HepG2 (cell line): ENCODE measurements around the gene PDE9A. TPM values are rescaled to one million over a fixed set of nuclear protein-coding genes. Genes with fewer than 3 reads are reported as not detected.
A peak's percentile ranks its signal among the peaks of the same experiment; 100 is the strongest.

Experiments used
- ATAC-seq: fragments of 200-7000 bp; cut with Tn5 transposase; 3 replicates; pipeline ENCODE4 v1.9.1; 2020; ENCODE audit warnings: mild to moderate bottlenecking, moderate library complexity
- BruUV-seq: library from RNA; stranded (reverse); fragments of 400-500 nt; replicated peaks from 2 replicates; lab custom pipeline; 2021; lab: Mats Ljungman, UMichigan
- CTCF ChIA-PET: fragments of 300-600 bp; formaldehyde crosslinking; extraction: SDS; loops from one replicate; lab custom pipeline; 2021; ENCODE audit warnings: low total read pairs, inconsistent platforms, low intra/inter-chr PET ratio; lab: Yijun Ruan, JAX
- POLR2A ChIA-PET: fragments of 350-600 bp; sonication (Branson Sonifier 250); formaldehyde crosslinking; loops from one replicate; lab custom pipeline; 2020; ENCODE audit warnings: antibody characterized with exemption, inconsistent platforms; lab: Yijun Ruan, JAX
- DNase-seq: peaks from one replicate; pipeline ENCODE4 v3.0.0-alpha.2; 2015; ENCODE audit warnings: low spot score
- FAIRE-seq: peaks from 3 replicates; lab custom pipeline; 2011; peaks lifted over from hg19 to GRCh38; lab: Jason Lieb, UNC
- H2AFZ ChIP-seq: one replicate; pipeline ENCODE4 v1.6.1; 2011; ENCODE audit warnings: low read length, inconsistent platforms
- H3K27ac ChIP-seq: fragments of 300-600 bp; 3 replicates; pipeline ENCODE4 v1.8.0; 2011; ENCODE audit warnings: mixed run types, mild to moderate bottlenecking, mixed read lengths, low read length, inconsistent platforms; ENCODE audit not compliant: insufficient read depth; ENCODE audit errors: extremely low read length
- H3K27me3 ChIP-seq, 2 experiments: fragments of 200-600 bp in 1 of 2; 2 replicates in 1 of 2; 3 replicates in 1 of 2; pipeline versions ENCODE4 v1.6.0 to v1.8.0; 2011; ENCODE audit warnings: low read length in 2 of 2, mild to moderate bottlenecking in 2 of 2, moderate library complexity in 2 of 2, inconsistent platforms in 1 of 2; ENCODE audit not compliant: insufficient read depth in 2 of 2, control insufficient read depth in 1 of 2
- H3K36me3 ChIP-seq, 2 experiments: fragments of 200-600 bp in 1 of 2; replicated peaks in 1 of 2; 2 replicates in 1 of 2; 3 replicates in 1 of 2; pipeline versions ENCODE4 v1.5.1 to v1.8.0; 2011; ENCODE audit warnings: low read length in 2 of 2, inconsistent platforms in 1 of 2; ENCODE audit not compliant: insufficient read depth in 2 of 2, control insufficient read depth in 1 of 2
- H3K4me1 ChIP-seq: 2 replicates; pipeline ENCODE4 v1.5.1; 2012; ENCODE audit warnings: low read length, inconsistent platforms; ENCODE audit not compliant: insufficient read depth
- H3K4me2 ChIP-seq: 2 replicates; pipeline ENCODE4 v1.6.0; 2011; ENCODE audit warnings: low read depth, low read length, inconsistent platforms
- H3K4me3 ChIP-seq, 3 experiments: fragments of 200-600 bp in 1 of 3; sonication (generic), shearing (Covaris generic) in 1 of 3; replicated peaks in 1 of 3; 2 replicates each; pipeline ENCODE4 v1.5.1; 2011 to 2016; ENCODE audit warnings: low read length in 3 of 3, inconsistent platforms in 2 of 3, low read depth in 2 of 3, mild to moderate bottlenecking in 2 of 3, control low read depth in 1 of 3, mixed read lengths in 1 of 3; ENCODE audit not compliant: insufficient read depth in 1 of 3
- H3K79me2 ChIP-seq: one replicate; pipeline ENCODE4 v1.6.1; 2011; ENCODE audit warnings: low read length, inconsistent platforms; ENCODE audit not compliant: insufficient read depth
- H3K9ac ChIP-seq: 2 replicates; pipeline ENCODE4 v1.6.0; 2011; ENCODE audit warnings: mild to moderate bottlenecking, low read depth, low read length, inconsistent platforms; ENCODE audit not compliant: insufficient read depth
- H3K9me3 ChIP-seq: 2 replicates; pipeline ENCODE4 v1.5.1; 2012; ENCODE audit warnings: mild to moderate bottlenecking, low read length
- H4K20me1 ChIP-seq: 2 replicates; pipeline ENCODE4 v1.6.0; 2011; ENCODE audit warnings: inconsistent platforms, mild to moderate bottlenecking, low read length, moderate library complexity; ENCODE audit not compliant: insufficient read depth
- CEBPB ChIP-seq: IDR thresholded peaks from 2 replicates; pipeline ENCODE4 v1.6.1; 2011; ENCODE audit warnings: low read depth, low read length, improper control_type of control experiment, borderline replicate concordance
- IRX3 ChIP-seq: sonication (generic); formaldehyde crosslinking; IDR thresholded peaks from 2 replicates; pipeline ENCODE4 v1.8.1; 2023; ENCODE audit warnings: mild to moderate bottlenecking, low read depth, missing genetic modification reagents, borderline replicate concordance
- PATZ1 ChIP-seq: sonication (generic); formaldehyde crosslinking; IDR thresholded peaks from 2 replicates; pipeline ENCODE4 v1.4.0; 2020; ENCODE audit warnings: missing genetic modification reagents
- ZSCAN29 ChIP-seq: sonication (generic); formaldehyde crosslinking; conservative IDR thresholded peaks from 2 replicates; pipeline ENCODE4 v1.4.0; 2020; ENCODE audit warnings: mild to moderate bottlenecking, missing genetic modification reagents
- WGBS: methylation state at CpG from one replicate; pipeline ENCODE4 v1.1.6; 2017; ENCODE audit warnings: low lambda C conversion rate; 5-methylcytosine and 5-hydroxymethylcytosine counted together
- in situ Hi-C: cut with HindIII; loops from 2 replicates; pipeline ENCODE4 v1.10.0; 2017; ENCODE audit warnings: low pct_unique_long_range_greater_than_20kb; ENCODE audit not compliant: extremely low pct_ligation_motif_present
- intact Hi-C: fragments of 100-400 bp; cut with micrococcal nuclease; formaldehyde crosslinking; loops from one replicate; pipeline ENCODE4 v1.10.0; 2022; ENCODE audit not compliant: unreplicated experiment
- polyA plus RNA-seq, 8 experiments: library from polyadenylated mRNA; depleted of rRNA in 3 of 8; stranded (reverse) in 7 of 8; unstranded in 1 of 8; fragments of >200 nt; fragmentation: Illumina TruSeq in 4 of 8; extraction: Trizol in 4 of 8; gene quantifications; 2 replicates each; pipeline versions ENCODE4 v1.2.1 to v1.2.3, GENCODE V29; 2011 to 2016; ENCODE audit warnings: low read depth in 4 of 8, missing spikeins in 1 of 8, mixed read lengths in 1 of 8; ENCODE audit not compliant: insufficient read depth in 1 of 8
- total RNA-seq, 5 experiments: library from RNA; depleted of rRNA; stranded (reverse); fragments of >200 nt; fragmentation: Illumina TruSeq; extraction: Trizol; gene quantifications; 2 replicates each; pipeline ENCODE4 v1.2.3, GENCODE V29; 2016; ENCODE audit warnings: low read depth in 1 of 5
- TF ChIP-seq, protein P1 (sequence below): sonication (generic); formaldehyde crosslinking; IDR thresholded peaks from 2 replicates; pipeline ENCODE4 v1.5.1; 2020; ENCODE audit warnings: mild to moderate bottlenecking, moderate library complexity, missing genetic modification reagents

The PDE9A gene
- total and polyA plus RNA-seq, 2 of the 13 experiments (the other 11 are each of a cell fraction or from before 2014, with no cell fraction given), result 4.6 to 19.7 TPM

DNA sequence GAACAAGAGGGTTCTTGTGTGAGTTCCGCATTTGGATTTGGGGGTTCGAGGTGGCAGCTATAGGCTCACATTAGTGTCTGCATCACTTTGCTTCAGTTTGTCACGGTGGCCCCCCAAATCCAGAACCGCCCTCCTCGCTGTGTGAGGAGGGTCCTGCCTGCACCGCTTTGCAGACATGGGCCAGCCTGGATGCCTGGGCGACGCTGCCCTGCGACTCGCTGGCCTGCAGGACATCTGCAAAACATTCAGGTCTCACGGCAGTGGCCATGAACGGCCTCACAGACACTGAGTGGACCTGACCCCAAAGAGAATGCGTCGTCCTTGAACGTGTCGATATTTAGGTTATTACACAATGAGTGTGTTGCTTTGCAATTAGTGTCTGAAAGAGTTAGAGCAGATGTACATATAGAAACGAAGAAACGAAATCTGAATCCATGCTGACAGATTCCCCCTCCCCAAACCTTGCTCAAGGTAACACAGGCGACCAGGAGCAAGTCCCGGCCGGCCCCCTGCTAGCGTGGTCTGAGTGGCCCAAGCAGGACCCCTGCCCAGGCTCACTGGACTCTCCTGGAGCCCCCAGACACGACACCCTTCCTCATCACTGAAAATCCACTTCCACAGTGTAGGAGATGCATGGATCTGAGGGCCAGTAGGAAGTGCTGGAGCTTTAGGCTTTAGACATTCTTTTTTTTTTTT lies 20.4 kb downstream of the PDE9A start:
- Histone ChIP-seq H3K9me3 (no peaks in the 10 kb centered on the region), H3K4me2 (no peak overlapping the region), H4K20me1 (peaks cover 20% of the 10 kb centered on the region; the same call in 1 of the 2 replicates), H3K36me3 (peaks cover 0 to under 1% of the 10 kb centered on the region in 2 experiments; a peak in 1 of 5 replicates), H2AFZ (no peak overlapping the region), H3K27me3 (no peaks in the 10 kb centered on the region), H3K27ac (no peak overlapping the region), H3K4me3 (no peak overlapping the region), H3K9ac (no peak overlapping the region), H3K4me1 (peaks cover 29% of the 10 kb centered on the region)
- BruUV-seq, result no TSS peak
- POLR2A ChIA-PET, result no interaction called here
- WGBS, result 88% methylated on average over 15 of the region's 23 CpGs
- in situ Hi-C loops, result loop anchor here (25.0 kb wide), 1 partner anchor 89 kb away; no protein-coding TSS in a partner anchor
- DNase-seq, result no peak
- TF ChIP-seq PATZ1 (CRISPR knock-in tag) (no peak), IRX3 (CRISPR knock-in tag) (no peak), CEBPB (peak; percentile 19; the same call in 1 of the 2 replicates), ZSCAN29 (CRISPR knock-in tag) (no peak)
- TF ChIP-seq, protein P1, sequence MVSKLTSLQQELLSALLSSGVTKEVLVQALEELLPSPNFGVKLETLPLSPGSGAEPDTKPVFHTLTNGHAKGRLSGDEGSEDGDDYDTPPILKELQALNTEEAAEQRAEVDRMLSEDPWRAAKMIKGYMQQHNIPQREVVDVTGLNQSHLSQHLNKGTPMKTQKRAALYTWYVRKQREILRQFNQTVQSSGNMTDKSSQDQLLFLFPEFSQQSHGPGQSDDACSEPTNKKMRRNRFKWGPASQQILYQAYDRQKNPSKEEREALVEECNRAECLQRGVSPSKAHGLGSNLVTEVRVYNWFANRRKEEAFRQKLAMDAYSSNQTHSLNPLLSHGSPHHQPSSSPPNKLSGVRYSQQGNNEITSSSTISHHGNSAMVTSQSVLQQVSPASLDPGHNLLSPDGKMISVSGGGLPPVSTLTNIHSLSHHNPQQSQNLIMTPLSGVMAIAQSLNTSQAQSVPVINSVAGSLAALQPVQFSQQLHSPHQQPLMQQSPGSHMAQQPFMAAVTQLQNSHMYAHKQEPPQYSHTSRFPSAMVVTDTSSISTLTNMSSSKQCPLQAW (CRISPR knock-in tag), result no peak
- TF ChIP-seq, all 625 proteins: peak for 1
- no peaks in the 10 kb centered on the region for H3K79me2 ChIP-seq
- intact Hi-C loops, result no loop called here
- ATAC-seq (no peak), FAIRE-seq (no peak)
- CTCF ChIA-PET, result no interaction called here
